ENCODE results near the gene BFSP2.
A peak's percentile ranks its signal among the peaks of the same experiment; 100 is the strongest.

DNA sequence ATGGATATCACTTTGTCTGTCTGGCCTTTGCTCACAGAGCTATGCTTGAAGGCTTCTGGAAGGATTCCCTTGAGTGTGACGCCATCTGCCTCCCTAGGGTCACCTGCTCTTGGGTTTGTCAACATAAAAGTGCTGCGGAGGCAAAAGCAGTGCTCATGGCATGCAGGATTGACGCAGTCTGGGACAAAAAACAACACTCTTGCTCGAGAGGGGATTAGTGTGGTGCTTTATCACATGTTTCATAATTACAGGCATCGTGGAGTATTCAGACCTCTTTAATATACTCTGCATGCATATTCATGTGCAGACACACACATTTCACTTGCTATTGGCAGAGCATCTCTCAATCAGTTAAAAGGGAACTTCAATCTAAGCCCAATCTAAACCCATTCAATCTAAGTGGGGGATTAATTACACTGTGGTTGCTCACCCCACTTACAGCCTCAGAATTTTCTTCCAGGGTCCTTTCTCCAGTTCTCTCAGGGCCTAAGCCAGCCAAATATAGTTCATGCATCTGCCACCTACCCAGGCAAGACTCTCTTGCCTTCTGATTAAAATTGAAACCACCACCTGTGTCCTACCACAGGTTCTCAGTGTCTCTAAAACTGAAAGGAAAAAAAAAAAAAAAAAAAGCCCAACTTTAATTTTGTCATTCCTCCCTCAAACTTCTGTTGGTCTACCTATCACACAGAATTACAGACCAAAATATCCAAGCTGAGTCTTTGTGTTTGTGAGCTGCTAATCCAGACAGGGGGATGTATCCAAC, 75.6 kb downstream of the BFSP2 start:
- TF ChIP-seq TAF1 (IDR thresholded peaks at IDR 0.05; ENCODE audit: low read depth, low read length): no peak
- no peak for TF ChIP-seq POLR2A (IDR thresholded peaks at IDR 0.05; ENCODE audit: low read depth, low read length)
- TF ChIP-seq POLR2AphosphoS5 (IDR thresholded peaks at IDR 0.05; ENCODE audit: low read depth, low read length): no peak
- TF ChIP-seq SPI1 (IDR thresholded peaks at IDR 0.05; ENCODE audit: low read depth, low read length): no peak
- peak; percentile 99 for TF ChIP-seq POU2F2 (IDR thresholded peaks at IDR 0.05; ENCODE audit: low read depth, low read length)
